ENCODE data around the gene LMCD1.
"Not testable (repeated sequence)": the region's sequence is repeated elsewhere in the genome, so short reads cannot be mapped to it uniquely, and the experiment has no call there.

LMCD1 gene

DNA sequence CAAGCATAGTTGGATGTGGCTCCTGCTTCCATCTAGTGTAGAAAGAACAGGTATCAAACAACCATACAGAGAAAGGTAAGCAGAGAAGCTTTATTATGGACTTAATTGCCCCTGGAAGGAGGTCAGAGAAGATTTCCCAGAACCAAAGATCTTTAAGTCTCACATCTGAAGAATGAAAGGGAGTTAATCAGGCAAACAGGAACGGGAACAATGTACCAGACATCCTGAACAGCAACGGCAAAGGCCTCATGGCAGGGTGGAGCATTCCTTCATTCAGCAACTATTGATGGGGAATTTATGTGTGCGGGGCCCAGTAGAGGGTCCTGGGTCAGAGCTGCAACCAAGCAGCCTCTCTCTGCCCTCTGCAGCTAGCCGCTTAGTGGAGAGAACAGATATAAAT lies 61.5 kb downstream of the LMCD1 start:
- no peak for DNase-seq

- DNase-seq, result no peak
Observed at GRCh38 chr3:8563597-8563996, 62.0 kb downstream of the LMCD1 start.

DNA sequence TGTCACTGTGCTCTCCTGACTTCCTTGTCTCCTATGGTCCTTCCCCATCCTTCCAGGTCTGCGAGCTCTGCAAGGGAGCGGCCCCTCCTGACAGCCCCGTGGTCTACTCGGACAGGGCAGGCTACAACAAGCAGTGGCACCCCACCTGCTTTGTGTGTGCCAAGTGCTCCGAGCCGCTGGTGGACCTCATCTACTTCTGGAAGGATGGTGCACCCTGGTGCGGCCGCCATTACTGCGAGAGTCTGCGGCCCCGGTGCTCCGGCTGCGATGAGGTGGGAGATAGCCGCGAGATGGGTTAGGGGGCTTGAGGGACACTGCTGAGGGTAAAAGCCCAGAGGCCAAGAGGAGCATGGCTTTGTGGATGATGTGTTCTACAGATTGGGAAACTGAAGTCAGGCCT lies 63.8 kb downstream of the LMCD1 start:
- DNase-seq, result no peak

DNA sequence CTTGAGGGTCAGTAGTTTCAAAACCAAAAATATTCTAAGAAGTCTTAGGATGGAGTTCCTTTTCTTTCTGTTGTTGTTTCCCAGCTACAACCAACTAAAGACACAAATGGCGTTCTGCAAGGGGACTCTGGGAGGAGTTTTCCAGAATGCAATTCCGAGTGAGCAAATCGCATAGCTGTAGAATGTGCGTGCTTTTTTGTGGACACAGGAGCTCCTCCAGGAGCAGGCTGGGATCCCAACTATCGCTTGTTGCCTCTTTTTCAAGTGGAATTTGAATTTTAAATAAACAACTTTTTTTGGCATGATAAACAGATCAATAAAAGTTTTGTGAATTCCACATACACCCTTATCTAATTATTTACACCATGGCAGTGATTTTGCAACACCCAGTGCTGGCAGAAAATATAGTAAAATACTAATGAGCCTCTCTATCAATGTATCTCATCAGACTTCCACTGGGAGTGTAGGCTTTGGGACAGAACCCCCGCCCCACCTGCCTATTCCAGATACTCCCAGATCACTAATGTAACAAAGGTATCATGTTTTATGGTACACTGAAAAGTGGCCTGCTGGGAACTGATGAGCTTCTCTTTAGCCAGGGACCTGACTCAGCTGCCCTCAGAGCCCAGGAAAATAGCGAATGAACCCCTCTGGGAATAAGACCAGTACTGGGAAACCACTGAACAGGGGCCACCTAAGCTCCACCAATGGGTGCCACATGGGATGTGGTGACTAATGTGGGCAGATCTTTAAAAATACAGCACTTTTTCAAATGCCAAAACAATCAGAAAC lies 66.4 kb downstream of the LMCD1 start:
- no peak for DNase-seq

- DNase-seq, result no peak
Observed at GRCh38 chr3:8571256-8571655, 69.6 kb downstream of the LMCD1 start.

GRCh38 chr3:8573342-8573926 lies 71.8 kb downstream of the LMCD1 start:
- no peak for DNase-seq

DNA sequence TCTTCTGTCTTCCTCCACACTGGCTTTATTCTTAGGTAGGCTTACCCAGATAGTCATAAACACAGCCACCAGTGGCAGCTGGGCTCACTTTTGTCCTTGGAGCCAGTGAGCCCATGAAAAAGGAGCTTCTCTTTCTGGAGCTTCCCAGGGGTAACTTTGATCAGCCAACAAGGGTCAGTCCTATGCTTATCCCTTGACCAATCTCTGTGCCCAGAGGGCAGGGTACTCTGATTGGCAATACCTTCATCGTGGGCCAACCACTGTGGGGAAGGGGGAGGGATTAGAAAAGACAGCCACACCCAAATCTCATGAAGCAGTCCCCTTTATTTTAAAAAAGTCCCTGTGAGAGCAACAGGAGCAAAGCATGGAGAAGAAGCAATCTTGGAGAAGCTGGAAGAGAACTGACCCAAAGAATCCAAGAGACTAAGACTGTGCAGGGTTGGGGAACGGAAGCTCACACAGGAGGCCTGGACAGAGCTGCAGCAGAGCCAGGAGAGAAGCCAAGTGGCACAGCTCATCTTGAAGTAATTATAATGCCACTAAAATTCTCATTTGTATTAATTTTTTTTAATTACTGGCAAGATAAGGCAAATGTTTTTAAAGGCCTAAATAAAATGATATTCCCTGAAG lies 72.5 kb downstream of the LMCD1 start:
- no peak for DNase-seq

DNA sequence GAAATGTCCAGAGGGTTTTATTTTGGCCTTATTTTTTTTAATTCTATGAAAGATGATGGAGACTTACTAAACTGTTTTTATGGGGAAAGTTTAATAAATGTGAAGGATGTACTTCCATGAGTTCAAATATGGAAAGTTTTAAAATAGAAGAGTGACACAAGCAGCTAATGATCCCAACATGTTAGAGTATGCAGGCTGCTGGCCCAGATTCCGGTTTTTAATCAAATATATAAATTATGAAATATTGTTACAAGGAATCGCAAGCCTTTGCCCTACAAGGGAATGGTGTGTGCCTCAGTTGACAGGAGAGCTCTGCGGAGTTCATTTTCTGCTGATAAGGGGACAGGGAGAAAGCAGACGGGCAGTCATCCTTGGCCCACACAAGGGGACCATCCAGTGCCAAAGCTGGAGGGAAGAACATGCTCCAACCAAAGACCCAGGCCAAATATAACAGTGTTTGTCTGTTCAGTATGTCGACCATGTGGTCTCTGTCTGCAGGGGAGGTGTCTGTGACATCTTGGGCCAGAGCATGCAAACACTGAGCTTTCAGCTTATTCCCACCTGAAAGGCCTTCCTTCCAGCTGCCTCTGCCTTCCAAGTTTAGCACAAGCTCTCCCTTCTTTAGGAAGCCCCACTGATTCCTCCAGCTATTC lies 73.2 kb downstream of the LMCD1 start:
- no peak for DNase-seq

DNA sequence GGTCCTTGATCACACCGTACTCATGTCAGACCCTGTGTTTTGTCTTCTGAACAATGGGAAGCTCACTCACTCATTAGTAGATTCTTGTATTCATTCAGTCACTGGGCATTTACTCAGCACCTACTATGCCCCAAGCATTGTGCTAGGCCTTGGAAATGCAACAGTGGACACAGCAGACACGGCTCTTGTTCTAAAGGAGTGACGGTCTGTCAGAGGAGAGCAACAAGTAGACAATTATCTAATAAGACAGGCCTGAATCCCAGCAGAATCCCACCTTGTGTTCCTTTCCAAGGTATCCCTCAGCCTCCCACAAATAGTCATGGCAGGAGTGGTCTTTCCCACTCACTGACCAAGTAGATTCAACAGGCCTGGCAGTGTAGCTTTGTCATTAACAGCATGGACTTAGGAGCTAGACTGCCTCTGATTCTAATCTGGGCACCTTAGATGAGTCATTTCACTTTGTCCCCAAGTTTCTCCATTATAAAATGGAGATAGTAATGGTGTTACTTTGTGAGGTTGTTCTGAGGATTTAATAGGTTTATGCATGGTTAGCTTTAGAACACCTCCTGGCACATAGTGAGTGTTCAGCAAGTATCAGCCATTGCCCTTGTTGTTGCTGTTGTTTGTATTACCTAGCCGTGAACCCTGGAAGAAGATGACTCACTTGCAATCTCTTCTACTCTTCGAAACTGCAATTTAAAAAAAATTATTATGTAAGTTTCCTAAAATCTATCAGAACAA lies 73.9 kb downstream of the LMCD1 start:
- no peak for DNase-seq

DNA sequence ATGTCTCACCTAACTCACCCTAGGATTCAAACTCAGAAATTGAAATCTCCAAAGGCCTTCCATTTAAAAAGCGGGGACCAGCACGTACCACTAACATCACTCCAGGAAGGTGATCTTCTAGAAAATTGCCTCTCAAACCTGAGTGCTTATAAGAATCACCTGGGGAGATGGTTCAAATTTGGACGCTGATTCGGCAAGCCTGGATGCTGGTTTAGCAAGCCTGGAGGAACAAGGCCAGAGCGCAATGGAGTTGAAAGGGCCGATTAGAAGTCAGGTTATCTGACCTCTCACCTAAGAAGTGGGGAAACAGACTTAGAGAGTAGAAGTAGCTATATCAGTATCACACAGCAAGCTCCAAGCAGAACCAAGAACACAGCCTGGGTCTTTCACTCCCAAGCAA lies 74.8 kb downstream of the LMCD1 start:
- no peak for DNase-seq

DNA sequence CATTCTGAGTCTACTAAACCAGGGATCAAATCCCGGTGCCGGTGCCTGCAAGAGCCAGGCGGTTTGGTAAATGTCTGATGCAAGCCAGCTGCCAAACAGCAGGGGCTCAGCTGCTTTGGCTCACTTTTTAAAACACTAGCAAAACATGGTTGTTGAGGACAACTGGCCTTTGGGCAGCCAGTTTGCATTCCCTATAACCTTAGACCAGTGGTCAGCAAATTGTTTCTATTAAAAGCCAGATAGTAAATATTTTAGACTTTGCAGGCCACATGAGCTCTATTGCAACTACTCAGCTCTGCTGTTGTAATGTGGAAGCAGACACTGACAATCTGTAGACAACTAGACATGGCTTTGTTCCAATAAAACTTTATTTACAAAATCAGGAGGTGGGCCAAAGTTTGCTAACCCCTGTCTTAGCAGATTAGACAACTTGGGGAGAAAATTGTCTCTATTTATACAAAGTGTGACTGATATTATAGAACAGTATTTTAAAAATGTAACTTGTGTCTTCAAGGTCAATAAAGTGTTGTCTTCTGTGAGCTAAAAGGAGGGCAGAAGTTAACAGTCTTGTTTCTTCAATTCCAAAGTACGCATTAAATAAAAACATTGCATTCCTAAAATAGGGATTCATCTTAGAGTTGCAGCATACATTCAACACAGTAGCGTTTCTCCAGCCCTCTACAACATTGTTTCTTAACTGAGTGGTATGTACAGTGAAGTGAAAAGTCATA lies 75.4 kb downstream of the LMCD1 start:
- no peak for DNase-seq

DNA sequence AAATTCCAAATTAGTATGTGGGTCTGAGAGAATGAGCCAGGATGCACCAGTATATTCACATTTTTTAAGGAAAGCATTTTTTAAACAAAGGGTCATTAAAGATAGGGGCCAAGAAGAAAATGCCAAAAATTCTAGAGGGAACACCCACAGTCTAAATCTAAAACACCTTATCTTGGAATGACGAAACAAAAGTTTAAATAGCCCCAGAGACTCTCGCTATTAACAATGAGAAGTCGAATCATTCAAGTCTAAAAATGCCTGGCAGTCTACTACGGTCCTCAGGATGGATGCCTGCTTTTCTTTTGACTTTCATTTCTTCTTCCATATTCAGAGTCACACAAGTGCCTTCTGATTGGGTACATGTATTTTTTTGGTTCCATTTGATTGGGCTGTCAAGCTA lies 76.7 kb downstream of the LMCD1 start:
- no peak for DNase-seq

DNA sequence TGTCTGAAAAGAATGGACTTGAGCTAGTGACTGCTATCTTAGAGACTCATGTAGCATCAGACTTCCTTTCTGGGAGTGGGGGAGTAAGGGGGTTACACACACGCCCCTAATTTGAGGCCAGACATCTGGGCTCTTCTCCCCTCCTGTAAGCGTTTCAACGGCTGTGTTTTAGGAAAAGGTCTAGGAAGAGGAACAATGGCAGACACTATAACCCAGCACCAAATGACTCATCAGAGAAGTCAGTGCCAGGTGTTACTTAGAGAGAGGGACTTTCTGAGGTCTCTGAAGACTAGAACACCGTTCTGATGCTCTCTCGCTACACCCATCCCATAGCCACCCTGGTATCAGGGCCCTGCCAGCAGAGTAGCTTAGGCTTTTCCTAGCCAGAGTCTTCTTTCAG lies 77.5 kb downstream of the LMCD1 start:
- no peak for DNase-seq

DNA sequence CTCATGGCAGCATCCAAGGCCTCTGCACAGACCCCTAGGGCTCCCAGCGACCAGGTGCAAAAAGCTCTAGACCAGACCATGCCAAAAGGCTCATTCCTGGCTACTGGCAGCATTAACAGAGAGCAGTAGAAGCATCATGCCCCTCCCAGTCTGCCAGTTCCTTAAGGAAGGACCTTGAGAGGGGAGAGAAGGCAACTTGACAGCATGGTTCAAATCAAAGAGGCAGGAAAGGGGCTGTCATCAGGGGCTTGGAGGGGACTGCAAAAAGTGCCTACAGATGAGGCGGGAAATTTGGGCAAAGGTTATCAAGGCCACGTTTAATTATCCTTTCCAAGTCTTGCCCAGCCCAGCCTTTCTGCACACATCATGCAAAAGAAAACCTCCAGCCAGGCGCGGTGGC lies 78.3 kb downstream of the LMCD1 start:
- no peak for DNase-seq

- DNase-seq, result not testable (repeated sequence)
Observed at GRCh38 chr3:8580434-8580833, 78.8 kb downstream of the LMCD1 start.

DNA sequence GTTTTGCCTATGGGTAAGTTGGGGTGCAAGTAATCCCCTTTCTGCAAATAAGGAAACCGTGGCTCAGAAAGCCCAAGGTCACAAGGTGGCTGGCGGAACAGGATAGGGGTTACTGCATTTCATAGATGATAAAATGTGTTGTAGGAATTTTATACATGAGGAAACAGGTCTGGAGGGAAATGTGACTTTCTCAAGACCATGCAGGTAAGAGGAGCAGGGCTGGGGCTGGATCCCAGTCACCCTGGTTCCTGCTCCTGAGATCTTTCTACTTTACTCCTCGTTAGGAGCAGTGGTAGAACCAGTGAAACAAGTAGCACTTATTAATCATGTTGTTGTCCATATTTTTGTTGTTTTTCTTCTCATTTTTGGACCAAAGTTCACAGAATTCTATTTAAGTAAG lies 79.8 kb downstream of the LMCD1 start:
- no peak for DNase-seq

GRCh38 chr3:8581806-8582445 lies 80.3 kb downstream of the LMCD1 start:
- DNase-seq, result no peak

DNA sequence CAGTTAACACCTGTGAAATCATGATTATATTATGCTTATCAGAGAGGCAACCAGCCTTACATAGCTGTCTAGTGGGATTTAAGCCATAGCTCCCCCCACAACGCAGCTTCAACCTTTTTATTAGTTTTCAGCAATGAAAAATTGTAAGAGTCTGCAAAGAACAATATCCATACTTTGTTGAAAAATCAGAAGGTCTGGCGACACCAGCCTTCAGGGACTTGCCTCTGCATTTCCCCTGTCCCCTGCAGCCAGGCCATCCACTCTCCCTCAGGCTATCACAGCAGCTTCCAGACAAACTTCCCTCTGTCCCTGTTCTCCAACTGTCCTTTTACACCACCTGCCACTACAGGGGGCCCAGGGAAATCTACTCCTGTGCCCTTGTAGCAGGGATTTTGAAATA lies 83.0 kb downstream of the LMCD1 start:
- DNase-seq, result no peak

GRCh38 chr3:8589880-8590556 lies 88.4 kb downstream of the LMCD1 start:
- no peak for DNase-seq

GRCh38 chr3:8593021-8593827 lies 91.6 kb downstream of the LMCD1 start:
- no peak for DNase-seq

Measured in RPMI8226 (cell line).